Neuron (in vitro differentiated cells): ENCODE data around the gene S100A6.

Experiments used
- H2AFZ ChIP-seq: one replicate; pipeline ENCODE4 v1.6.1; 2013; ENCODE audit warnings: low read depth, mild to moderate bottlenecking, inconsistent platforms, low read length, moderate library complexity
- H3K27me3 ChIP-seq: one replicate; pipeline ENCODE4 v1.6.1; 2013; ENCODE audit warnings: low read length; ENCODE audit not compliant: insufficient read depth
- H3K36me3 ChIP-seq: one replicate; pipeline ENCODE4 v1.6.1; 2013; ENCODE audit warnings: low read length; ENCODE audit not compliant: insufficient read depth
- H3K4me1 ChIP-seq: one replicate; pipeline ENCODE4 v1.6.1; 2013; ENCODE audit warnings: low read length; ENCODE audit not compliant: insufficient read depth
- H3K4me3 ChIP-seq: 2 replicates; pipeline ENCODE4 v1.5.1; 2013; ENCODE audit warnings: mild to moderate bottlenecking, low read length, moderate library complexity
- H3K9me3 ChIP-seq: one replicate; pipeline ENCODE4 v1.6.1; 2013; ENCODE audit warnings: low read length

Gene S100A6

DNA sequence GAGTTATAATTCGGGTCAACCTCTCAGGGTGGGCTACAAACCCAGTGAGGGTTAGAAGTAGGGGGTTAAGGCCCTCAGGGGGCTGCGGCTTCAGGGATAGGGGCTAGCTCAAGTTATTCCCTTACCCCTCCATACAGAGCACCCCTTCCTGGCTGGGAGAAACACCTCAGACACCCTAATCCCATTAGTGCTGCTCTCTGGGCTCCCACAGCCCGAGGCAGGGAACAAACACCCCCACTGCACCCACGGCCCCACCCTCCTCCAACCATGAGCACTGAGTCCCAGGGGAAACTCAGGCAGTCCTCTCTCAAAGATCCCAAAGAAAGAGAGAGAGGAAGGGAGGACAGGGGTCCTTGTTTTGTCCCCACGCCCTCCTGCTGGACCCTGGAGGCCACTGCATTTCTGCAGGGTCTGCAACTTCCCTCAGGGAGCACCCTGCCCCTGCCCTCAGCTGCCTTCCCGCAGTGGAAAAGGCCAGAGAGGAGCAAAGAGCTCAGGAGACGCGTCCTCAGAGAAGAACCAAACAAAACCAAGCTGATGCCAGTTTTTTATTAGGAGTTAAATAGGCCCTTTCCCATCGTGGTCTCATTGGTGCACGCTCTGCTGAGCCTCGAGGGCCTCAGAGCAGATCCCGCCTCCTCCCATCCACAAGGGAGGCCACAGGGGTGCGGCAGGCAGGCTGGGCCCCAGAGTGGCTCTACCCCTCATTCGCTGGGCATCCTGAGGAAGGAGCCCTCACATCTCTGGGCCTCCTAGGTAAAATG, 11.2 kb upstream of the S100A6 start:
- H3K27me3 ChIP-seq, result peaks cover 17% of the 10 kb centered on the region
- H3K36me3 ChIP-seq, result no peaks in the 10 kb centered on the region
- H3K9me3 ChIP-seq, result no peaks in the 10 kb centered on the region
- peaks cover 12% of the 10 kb centered on the region for H3K4me1 ChIP-seq
- H3K4me3 ChIP-seq, result no peak overlapping the region
- H2AFZ ChIP-seq, result no peak overlapping the region

DNA sequence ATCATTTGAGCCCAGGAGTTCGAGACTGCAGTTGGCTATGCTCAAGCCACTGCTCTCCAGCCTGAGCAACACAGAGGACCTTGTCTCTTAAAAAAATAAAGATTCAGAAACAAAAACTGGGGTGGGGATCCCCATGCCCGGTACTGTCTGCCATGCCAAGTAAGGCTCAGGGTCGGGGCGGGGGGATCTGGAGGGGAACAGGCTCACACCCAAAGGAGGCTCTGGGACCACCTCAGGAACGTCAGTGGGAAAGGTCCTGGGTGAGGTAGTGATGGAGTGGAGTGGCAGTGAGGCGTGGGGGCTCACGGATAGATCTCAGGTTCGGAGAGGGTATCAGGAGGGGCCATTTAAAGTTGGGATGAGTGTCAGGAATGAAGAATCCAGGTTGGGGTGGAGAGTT, 10.6 kb upstream of the S100A6 start:
- peaks cover 17% of the 10 kb centered on the region for H3K27me3 ChIP-seq
- H3K4me1 ChIP-seq, result peaks cover 12% of the 10 kb centered on the region
- H3K36me3 ChIP-seq, result no peaks in the 10 kb centered on the region
- no peaks in the 10 kb centered on the region for H3K9me3 ChIP-seq
- no peak overlapping the region for H3K4me3 ChIP-seq
- H2AFZ ChIP-seq, result no peak overlapping the region

DNA sequence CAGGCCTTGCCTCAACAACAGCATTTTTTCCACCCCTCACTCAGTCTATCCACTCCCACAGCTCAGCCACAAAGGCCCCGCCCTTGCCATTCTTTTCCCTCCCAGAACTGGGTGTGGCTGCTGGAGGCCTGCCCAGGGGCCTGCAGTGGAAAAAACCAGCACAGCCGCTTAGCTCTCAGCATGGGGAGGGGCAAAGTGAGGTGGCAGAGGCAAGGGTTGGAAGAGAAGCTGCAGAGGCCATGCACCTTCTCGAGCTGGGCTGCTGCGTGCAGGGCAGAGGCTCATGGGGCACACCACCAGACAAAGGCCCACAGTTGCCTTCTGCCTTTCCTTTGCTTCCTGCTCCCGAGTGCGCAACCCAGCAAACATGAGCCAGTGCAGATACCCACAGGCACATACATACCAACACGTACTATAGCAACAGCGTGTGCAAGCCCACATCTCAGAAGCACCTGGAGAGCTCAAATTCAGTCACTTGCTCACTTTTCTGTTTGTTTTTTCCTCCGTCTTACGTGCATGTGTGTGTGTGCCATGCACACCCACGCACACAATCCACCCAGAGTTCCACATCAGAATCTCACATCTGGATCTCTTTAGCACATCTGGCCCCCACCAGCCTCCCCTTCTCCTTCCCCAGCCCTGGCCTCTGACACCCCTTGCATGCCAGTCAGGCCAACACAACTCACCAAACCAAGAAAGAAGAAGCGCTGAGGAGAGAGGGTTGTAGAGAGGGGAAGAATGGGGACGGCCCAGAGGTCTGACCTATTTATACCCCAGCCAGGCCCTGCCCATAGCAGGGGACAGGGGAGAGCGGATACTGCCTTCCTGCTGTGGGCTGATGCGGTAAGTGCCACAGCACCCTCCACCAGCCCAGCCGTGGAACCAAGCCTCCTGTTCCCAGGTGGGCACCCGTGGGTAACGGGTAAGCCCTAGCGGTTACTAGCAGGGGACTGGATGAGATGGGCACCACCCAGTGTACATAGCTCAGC, 9.6 kb upstream of the S100A6 start, which contains the start of gene S100A4:
S100A4 (minus strand) TSS at position 740 of the 989 bp plus-strand sequence. CDS start 1,012 bp downstream, outside the sequence.
- Histone ChIP-seq H3K36me3 (no peaks in the 10 kb centered on the region), H3K4me1 (peaks cover 12% of the 10 kb centered on the region), H2AFZ (peak within 1 kb of the TSS; percentile 30), H3K9me3 (no peaks in the 10 kb centered on the region), H3K27me3 (peaks cover 11% of the 10 kb centered on the region), H3K4me3 (no peak within 1 kb of the TSS)

DNA sequence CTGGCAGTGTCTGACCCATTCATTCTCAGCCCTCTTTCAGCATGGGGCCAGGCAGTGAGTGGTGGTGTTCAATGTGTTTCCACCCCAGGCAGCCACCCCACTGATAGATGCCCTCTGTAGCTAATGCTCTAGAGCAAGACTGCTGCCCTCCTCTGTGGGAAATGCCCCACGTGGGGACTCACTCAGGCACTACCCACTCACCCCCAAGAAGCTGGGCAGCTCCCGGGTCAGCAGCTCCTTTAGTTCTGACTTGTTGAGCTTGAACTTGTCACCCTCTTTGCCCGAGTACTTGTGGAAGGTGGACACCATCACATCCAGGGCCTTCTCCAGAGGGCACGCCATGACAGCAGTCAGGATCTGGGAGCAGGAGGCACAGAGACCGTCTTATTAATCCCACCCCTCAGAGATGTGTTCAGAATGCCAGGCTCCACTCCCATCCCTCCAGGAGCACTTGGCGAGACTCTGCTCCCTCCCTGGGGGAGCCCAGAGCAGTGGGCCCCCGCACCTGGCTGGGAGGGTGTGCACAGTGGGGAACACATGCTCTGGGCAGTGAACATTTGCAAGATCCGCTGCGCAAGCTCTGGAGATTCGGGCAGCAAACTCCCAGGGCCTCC, 8.8 kb upstream of the S100A6 start:
- no peaks in the 10 kb centered on the region for H3K36me3 ChIP-seq
- peaks cover 5% of the 10 kb centered on the region for H3K27me3 ChIP-seq
- H3K9me3 ChIP-seq, result no peaks in the 10 kb centered on the region
- peaks cover 12% of the 10 kb centered on the region for H3K4me1 ChIP-seq
- peak overlapping the region; percentile 30 for H2AFZ ChIP-seq
- H3K4me3 ChIP-seq, result no peak overlapping the region

DNA sequence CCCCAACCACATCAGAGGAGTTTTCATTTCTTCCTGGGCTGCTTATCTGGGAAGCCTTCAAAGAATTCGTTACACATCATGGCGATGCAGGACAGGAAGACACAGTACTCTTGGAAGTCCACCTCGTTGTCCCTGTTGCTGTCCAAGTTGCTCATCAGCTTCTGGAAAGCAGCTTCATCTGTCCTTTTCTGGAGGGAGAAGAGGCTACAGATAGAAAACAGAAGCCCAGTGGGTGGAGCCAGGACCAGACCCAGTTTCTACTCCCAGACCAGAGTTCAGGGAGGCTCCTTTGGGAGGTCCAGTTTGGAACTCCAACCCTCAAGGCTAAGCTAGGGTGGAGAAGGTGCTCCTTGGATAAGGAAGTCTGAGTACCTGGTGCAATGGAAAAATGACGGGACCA, 7.9 kb upstream of the S100A6 start:
- no peak overlapping the region for H3K4me3 ChIP-seq
- no peaks in the 10 kb centered on the region for H3K36me3 ChIP-seq
- no peak overlapping the region for H2AFZ ChIP-seq
- H3K4me1 ChIP-seq, result peaks cover 12% of the 10 kb centered on the region
- no peaks in the 10 kb centered on the region for H3K27me3 ChIP-seq
- no peaks in the 10 kb centered on the region for H3K9me3 ChIP-seq

DNA sequence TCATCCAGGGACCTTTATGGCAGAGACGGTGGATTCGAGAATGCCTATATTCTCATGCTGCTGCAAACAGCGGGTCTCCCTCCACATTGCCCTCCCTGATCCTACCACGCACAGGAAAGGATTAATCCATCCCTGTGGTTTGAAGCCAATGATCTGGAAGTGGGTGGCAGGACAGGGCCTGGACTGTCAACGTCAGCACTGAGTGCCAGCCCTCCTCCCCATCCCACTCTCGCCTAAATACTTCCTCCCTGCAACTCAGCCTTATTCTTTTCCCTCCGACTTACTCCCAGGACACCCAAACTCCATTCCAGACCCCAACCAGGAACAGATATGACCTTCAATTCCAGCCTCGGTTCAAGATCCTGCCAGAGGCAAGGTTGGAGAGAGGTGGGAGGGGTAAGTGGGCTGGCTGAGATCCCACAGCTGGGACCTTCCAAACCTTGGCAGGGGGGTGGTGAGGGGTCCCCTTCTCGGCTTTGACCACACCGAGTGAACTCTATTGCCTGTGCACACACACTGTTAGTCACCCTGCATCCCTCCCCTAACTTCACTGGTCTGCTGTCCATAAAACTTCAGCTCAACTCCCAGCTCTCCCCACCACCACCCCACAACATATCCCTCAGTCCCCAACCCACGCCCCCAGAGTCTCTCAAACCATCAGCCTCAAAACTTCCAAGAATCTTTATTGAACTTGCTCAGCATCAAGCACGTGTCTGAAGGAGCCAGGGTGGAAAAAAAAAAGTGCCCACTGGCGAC, 7.3 kb upstream of the S100A6 start:
- Histone ChIP-seq H3K27me3 (no peaks in the 10 kb centered on the region), H3K4me1 (peaks cover 12% of the 10 kb centered on the region), H2AFZ (no peak overlapping the region), H3K9me3 (no peaks in the 10 kb centered on the region), H3K36me3 (no peaks in the 10 kb centered on the region), H3K4me3 (no peak overlapping the region)

DNA sequence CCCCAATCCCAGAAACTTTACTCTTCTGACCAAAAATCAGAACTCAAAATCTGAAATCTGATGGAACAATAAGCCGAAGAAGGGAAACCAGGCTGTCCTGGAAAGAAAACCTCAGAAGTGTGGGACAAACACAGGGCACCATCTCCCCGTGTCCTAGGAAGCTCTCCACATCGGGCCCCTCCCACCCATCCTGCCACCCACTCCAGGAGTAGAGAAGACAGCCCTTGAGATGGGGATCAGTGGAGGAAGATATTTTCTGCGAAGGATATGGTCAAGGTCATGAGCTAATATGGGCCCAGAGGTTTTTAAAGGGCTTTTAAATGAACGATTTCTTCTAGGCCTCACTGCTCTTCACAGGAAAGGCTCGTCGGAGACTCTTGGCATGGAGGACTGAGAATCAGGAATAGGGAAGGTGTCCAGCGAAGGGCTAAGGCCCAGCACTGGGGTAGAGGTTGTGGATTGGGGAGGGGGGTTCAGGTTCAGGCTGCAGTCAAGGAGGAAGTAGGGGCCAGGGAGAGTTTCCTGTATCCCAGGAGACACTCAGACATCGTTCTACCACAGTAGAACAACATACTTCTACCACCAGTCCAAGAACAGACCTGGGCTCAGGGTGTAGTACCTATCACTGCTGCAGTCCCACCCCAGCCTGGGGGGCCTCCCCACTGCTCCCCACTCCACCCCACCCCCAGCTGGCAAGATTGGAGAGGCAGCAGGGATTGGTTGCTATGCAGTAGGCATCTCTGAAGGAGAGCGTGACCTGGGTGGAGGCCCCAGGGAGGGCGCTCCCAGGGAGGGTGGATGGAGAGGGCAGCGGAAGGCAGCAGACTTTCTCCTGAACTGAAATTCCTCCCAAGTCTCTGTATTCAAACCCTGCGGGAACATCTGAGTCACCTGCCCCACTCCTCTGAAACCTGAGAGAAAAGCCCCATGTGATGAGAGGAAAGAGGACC, 6.1 kb upstream of the S100A6 start:
- Histone ChIP-seq H3K9me3 (no peaks in the 10 kb centered on the region), H3K4me3 (no peak overlapping the region), H3K36me3 (no peaks in the 10 kb centered on the region), H3K4me1 (peaks cover 12% of the 10 kb centered on the region), H2AFZ (no peak overlapping the region), H3K27me3 (no peaks in the 10 kb centered on the region)

DNA sequence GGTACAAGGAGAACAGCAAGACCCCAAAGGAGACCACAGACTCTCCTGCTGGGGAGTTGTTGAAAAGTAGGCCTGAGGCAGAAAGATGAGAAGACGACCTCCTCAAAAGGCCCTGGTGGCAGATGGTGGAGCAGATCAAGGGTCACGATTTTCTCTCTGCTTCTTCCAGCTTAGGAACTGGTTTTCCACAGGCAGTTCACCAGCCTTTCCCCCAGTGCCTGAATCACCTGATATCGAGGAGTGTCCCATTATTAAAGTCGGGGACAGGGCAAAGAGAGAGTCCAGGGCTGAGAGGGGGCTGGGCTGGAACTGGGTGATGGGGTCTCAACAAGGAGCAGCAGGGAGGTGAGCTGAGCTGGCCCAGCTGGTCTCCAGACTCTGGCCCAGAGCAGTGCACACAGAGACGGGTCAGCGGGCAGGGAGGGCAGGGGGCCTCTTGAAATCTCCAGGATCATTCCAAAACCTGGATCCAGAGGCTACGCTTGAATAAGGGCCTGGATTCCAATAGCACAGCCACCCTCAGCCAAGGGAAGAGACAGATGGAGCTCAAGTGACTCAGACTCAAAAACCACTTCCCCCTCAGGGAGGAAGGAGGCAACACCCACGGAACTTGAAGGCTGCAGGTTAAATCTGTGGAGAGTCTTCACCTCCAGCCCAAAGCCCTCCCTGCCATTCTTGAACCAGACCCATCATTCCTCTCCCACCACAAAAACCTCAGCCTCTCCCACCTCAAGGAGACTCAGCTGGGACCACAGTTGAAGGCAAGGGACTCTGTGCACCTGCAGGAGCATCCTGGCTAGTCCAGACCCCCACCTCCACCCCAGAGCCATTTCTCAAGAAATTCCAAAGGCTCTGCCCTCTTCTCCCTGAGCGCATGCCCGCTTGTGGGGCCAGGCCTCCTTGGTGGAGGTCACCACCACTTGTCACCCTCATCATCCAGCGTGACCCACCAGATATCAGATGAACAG, 4.9 kb upstream of the S100A6 start, which contains the start of gene S100A5:
S100A5 (minus strand) TSS at position 541 of the 968 bp plus-strand sequence. CDS start 743 bp downstream, outside the sequence.
- H3K4me1 ChIP-seq, result peaks cover 12% of the 10 kb centered on the region
- H2AFZ ChIP-seq, result no peak within 1 kb of the TSS
- no peak within 1 kb of the TSS for H3K4me3 ChIP-seq
- no peaks in the 10 kb centered on the region for H3K9me3 ChIP-seq
- peaks cover 10% of the 10 kb centered on the region for H3K27me3 ChIP-seq
- no peaks in the 10 kb centered on the region for H3K36me3 ChIP-seq

DNA sequence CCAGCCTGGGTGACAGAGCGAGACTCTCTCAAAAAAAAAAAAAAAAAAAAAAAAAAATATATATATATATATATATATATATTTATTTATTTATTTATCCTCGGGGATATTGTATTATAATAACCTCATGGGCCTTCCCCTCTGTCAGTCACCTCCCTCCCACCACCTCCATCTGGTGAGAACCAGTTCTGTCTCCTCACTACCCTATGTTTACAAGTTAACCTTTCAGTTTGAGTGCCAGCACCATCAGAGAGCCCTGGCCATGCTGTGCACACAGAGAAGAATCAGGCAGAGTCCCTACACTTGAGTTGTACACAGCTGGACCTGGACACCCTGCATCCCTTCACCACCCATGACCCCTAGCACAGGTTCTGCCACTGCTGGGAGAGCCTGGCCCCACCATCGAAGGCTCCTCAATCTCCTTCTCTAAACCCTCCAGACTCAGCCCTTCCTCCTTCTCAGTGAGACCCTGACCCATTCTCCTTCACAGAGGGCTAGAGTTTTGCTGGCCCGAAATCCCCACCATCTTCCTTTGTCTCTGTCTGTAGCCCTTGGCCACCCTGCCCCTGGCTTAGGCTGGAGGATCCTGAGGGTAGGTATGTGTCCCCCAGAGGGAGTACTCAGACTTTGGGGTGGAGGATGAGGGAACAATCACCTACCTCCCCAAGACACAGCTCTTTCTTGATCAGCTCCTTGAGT, 3.8 kb upstream of the S100A6 start:
- Histone ChIP-seq H2AFZ (no peak overlapping the region), H3K4me3 (no peak overlapping the region), H3K9me3 (no peaks in the 10 kb centered on the region), H3K4me1 (peaks cover under 1% of the 10 kb centered on the region), H3K36me3 (no peaks in the 10 kb centered on the region), H3K27me3 (peaks cover 20% of the 10 kb centered on the region)

DNA sequence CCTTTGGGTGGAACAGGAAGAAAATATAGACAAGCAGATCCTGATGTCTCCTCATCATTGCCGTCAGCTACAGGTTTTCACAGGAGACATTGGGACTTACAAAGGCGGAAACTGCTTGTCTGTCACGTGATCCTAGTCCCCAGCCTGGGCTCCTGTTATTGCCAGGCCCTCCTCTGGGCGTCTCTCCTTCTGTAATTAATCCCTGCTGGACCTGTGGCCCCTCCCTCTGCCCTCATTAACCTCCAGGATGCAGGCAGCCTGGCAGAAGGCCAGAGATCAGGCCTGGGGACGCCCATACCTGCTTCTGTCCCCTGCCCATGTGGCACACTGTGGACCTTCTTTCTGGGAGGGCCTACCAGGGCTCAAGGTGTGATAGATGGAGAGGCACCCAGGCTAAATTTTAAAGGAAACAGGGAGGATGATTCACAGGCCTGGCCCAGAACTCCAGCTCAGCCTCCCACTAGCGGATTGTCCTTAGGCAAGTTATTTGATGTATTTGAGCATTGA, 2.6 kb upstream of the S100A6 start:
- no peaks in the 10 kb centered on the region for H3K9me3 ChIP-seq
- no peak overlapping the region for H2AFZ ChIP-seq
- peaks cover 29% of the 10 kb centered on the region for H3K27me3 ChIP-seq
- H3K36me3 ChIP-seq, result no peaks in the 10 kb centered on the region
- H3K4me1 ChIP-seq, result peaks cover 3% of the 10 kb centered on the region
- no peak overlapping the region for H3K4me3 ChIP-seq
